HG02623 (cell line): Measurements from ENCODE around the gene TGM2.

Experiments used
- ATAC-seq: cut with Tn5 transposase; IDR thresholded peaks from one replicate; pipeline ENCODE4 v1.9.1; 2021; ENCODE audit warnings: moderate library complexity; ENCODE audit not compliant: unreplicated experiment

Gene TGM2

GRCh38 chr20:38178065-38178491 is 13.0 kb upstream of the TGM2 start:
- ATAC-seq, result no peak

GRCh38 chr20:38177201-38177600 is 12.1 kb upstream of the TGM2 start:
- no peak for ATAC-seq

GRCh38 chr20:38175304-38176180 is 10.5 kb upstream of the TGM2 start:
- no peak for ATAC-seq

- no peak for ATAC-seq
Measured at GRCh38 chr20:38173237-38174156, 8.4 kb upstream of the TGM2 start.

GRCh38 chr20:38172408-38172807 is 7.3 kb upstream of the TGM2 start:
- ATAC-seq, result no peak

- ATAC-seq, result no peak
Measured at GRCh38 chr20:38171675-38172043, 6.6 kb upstream of the TGM2 start.

GRCh38 chr20:38170826-38171674 is 6.0 kb upstream of the TGM2 start:
- no peak for ATAC-seq

GRCh38 chr20:38170219-38170825 is 5.3 kb upstream of the TGM2 start:
- no peak for ATAC-seq

- ATAC-seq, result no peak
Measured at GRCh38 chr20:38169636-38170193, 4.6 kb upstream of the TGM2 start.

- no peak for ATAC-seq
Measured at GRCh38 chr20:38168791-38169589, 3.9 kb upstream of the TGM2 start.

GRCh38 chr20:38167851-38168760 is 3.0 kb upstream of the TGM2 start:
- ATAC-seq, result no peak

GRCh38 chr20:38167328-38167850 is 2.3 kb upstream of the TGM2 start:
- no peak for ATAC-seq

GRCh38 chr20:38166703-38167233 is 1.7 kb upstream of the TGM2 start:
- ATAC-seq, result no peak

GRCh38 chr20:38165966-38166702 is 1.1 kb upstream of the TGM2 start:
- no peak for ATAC-seq

- ATAC-seq, result no peak
Measured at GRCh38 chr20:38164624-38165088, 414 bp downstream of the TGM2 start.

GRCh38 chr20:38164069-38164468 is 1.0 kb downstream of the TGM2 start:
- no peak for ATAC-seq
